ENCODE data around the gene GMDS. TPM values are rescaled to one million over a fixed set of nuclear protein-coding genes. Genes with fewer than 3 reads are reported as not detected.

The GMDS gene
- total and polyA plus RNA-seq, 2 of the 4 experiments (the other 2 are of a cell fraction) = 7.3 to 21.9 TPM

GRCh38 chr6:1584996-1585668, 660.3 kb downstream of the GMDS start:
- Histone ChIP-seq H3K27me3 (ENCODE audit: control insufficient read depth, insufficient read depth, low read length) (peaks cover 31% of the 10 kb centered on the region), H3K36me3 (ENCODE audit: control insufficient read depth, insufficient read depth, low read length) (no peaks in the 10 kb centered on the region), H2BK5ac (ENCODE audit: low read depth, low read length, poor library complexity, severe bottlenecking) (no peak overlapping the region), H2BK20ac (ENCODE audit: low read depth, low read length) (no peak overlapping the region), H3K14ac (replicated peaks; ENCODE audit: low read depth, low read length) (no peak overlapping the region), H4K91ac (ENCODE audit: insufficient read depth, low read depth, low read length) (no peak overlapping the region), H2BK120ac (ENCODE audit: low read depth, low read length) (no peak overlapping the region), H3K56ac (ENCODE audit: extremely low read depth, insufficient read depth, low read length) (no peak overlapping the region), H3K4me1 (ENCODE audit: control insufficient read depth, insufficient read depth, low read length) (no peaks in the 10 kb centered on the region), H2BK15ac (ENCODE audit: low read depth, low read length) (no peak overlapping the region), H3K79me1 (ENCODE audit: low read depth in 1 of 2, low read length in 2 of 2) (no peaks in the 10 kb centered on the region), H3K4me3 (ENCODE audit: insufficient read depth, low read depth, low read length) (no peak overlapping the region), H4K8ac (ENCODE audit: low read depth in 2 of 2, low read length in 2 of 2) (no peak overlapping the region), H4K20me1 (ENCODE audit: insufficient read depth, low read length) (no peaks in the 10 kb centered on the region), H3K9ac (ENCODE audit: low read depth, low read length) (no peak overlapping the region), H3K4ac (ENCODE audit: low read depth, low read length) (no peak overlapping the region), H3K9me3 (ENCODE audit: control insufficient read depth, insufficient read depth, low read length) (peaks cover 4% of the 10 kb centered on the region; the same call in 1 of the 2 replicates), H2AK5ac (ENCODE audit: low read depth, low read length) (no peak overlapping the region), H3K9me1 (ENCODE audit: insufficient read depth, low read length) (no peaks in the 10 kb centered on the region), H3K23ac (ENCODE audit: low read depth, low read length) (no peak overlapping the region), H3K27ac (ENCODE audit: insufficient read depth, low read length) (no peak overlapping the region), H2AK9ac (replicated peaks; ENCODE audit: low read depth, low read length, poor library complexity) (no peak overlapping the region), H2AFZ (replicated peaks; ENCODE audit: low read length, poor library complexity) (no peak overlapping the region), H4K5ac (ENCODE audit: low read depth, low read length) (no peak overlapping the region), H3K18ac (ENCODE audit: low read depth, low read length) (no peak overlapping the region), H3K4me2 (ENCODE audit: low read depth, low read length) (no peak overlapping the region)
- ChIA-PET POLR2A (ENCODE audit: unreplicated experiment) (no interaction called here), CTCF (no interaction called here)
- no TSS peak for BruUV-seq (replicated peaks)
- DNase-seq (no peak), ATAC-seq (ENCODE audit: low read depth) (no peak)
- in situ Hi-C loops (cut with MboI; ENCODE audit: low sequenced_read_pairs) = no loop called here
- intact Hi-C loops (cut with micrococcal nuclease) = loop anchor here (5.0 kb wide), 1 partner anchor 693 kb away; no protein-coding TSS in a partner anchor
- dilution Hi-C loops (cut with HindIII; ENCODE audit: low sequenced_read_pairs, unreplicated experiment) = no loop called here
- 61% methylated on average over 4 of the region's 14 CpGs; no CpG with 5 or more reads in 1 of the 2 experiments for WGBS, 2 experiments (ENCODE audit: extremely low coverage in 2 of 2, insufficient read length in 1 of 2)
- no peak for TF ChIP-seq POLR2A (IDR thresholded peaks at IDR 0.05; ENCODE audit: low read depth, low read length)
